K562 (cell line): Measurements from ENCODE around the gene ZFAND2B. TPM values are rescaled to one million over a fixed set of nuclear protein-coding genes. Genes with fewer than 3 reads are reported as not detected.

ENCODE experiments used
- ATF7 ChIP-seq: fragments of 450-650 bp; IDR thresholded peaks from 2 replicates; pipeline ENCODE4 v1.7.1; 2014; ENCODE audit warnings: mild to moderate bottlenecking, moderate library complexity
- CCNT2 ChIP-seq: IDR thresholded peaks from 2 replicates; pipeline ENCODE4 v1.6.1; 2011; ENCODE audit warnings: borderline replicate concordance, low read depth, mild to moderate bottlenecking, moderate library complexity, mixed read lengths, low read length; ENCODE audit not compliant: insufficient read length; ENCODE audit errors: extremely low read depth
- KAT7 ChIP-seq: sonication (generic); formaldehyde crosslinking; IDR thresholded peaks from 2 replicates; pipeline ENCODE4 v1.8.0; 2022; ENCODE audit warnings: missing genetic modification reagents, mild to moderate bottlenecking, borderline replicate concordance
- KDM5B ChIP-seq: fragments of 200-600 bp; sonication (generic); IDR thresholded peaks from 2 replicates; pipeline ENCODE4 v1.6.1; 2012; ENCODE audit warnings: low read depth, mild to moderate bottlenecking, moderate library complexity, low read length, control low read depth, inconsistent platforms; ENCODE audit not compliant: insufficient replicate concordance
- MAZ ChIP-seq, 2 experiments: fragments of 450-650 bp in 1 of 2; sonication (generic) in 1 of 2; formaldehyde crosslinking; IDR thresholded peaks in 1 of 2; conservative IDR thresholded peaks in 1 of 2; 2 replicates each; pipeline versions ENCODE4 v1.4.0 to v1.5.0; 2020; ENCODE audit warnings: mild to moderate bottlenecking in 1 of 2, missing genetic modification reagents in 1 of 2
- MBD1 ChIP-seq: fragments of 250-450 bp; sonication (Bioruptor Pico); IDR thresholded peaks from 2 replicates; pipeline ENCODE4 v1.8.0; 2022; ENCODE audit warnings: inconsistent platforms
- MEIS2 ChIP-seq: fragments of 450-650 bp; IDR thresholded peaks from 2 replicates; pipeline ENCODE4 v1.6.1; 2014; ENCODE audit warnings: mild to moderate bottlenecking; ENCODE audit not compliant: partially characterized antibody
- MNT ChIP-seq, 2 experiments: fragments of 450-650 bp; conservative IDR thresholded peaks; 2 replicates each; pipeline ENCODE4 v1.6.1; 2017; ENCODE audit warnings: mild to moderate bottlenecking in 2 of 2, moderate library complexity in 2 of 2
- MYC ChIP-seq, 2 experiments: fragments of 250-450 bp in 1 of 2; sonication (Bioruptor Pico) in 1 of 2; IDR thresholded peaks; 2 replicates each; pipeline versions ENCODE4 v1.5.1 to v1.6.1; 2012 to 2021; ENCODE audit warnings: low read depth in 2 of 2, borderline replicate concordance in 1 of 2, improper control_type of control experiment in 1 of 2, low read length in 1 of 2, mild to moderate bottlenecking in 1 of 2, moderate library complexity in 1 of 2
- POLR2AphosphoS5 ChIP-seq: IDR thresholded peaks from 2 replicates; pipeline ENCODE4 v1.6.1; 2011; ENCODE audit warnings: mild to moderate bottlenecking, low read depth, low read length, moderate library complexity; ENCODE audit not compliant: control insufficient read depth, insufficient read depth
- RBBP5 ChIP-seq: fragments of 200-600 bp; sonication (generic); IDR thresholded peaks from 2 replicates; pipeline ENCODE4 v1.6.1; 2012; ENCODE audit warnings: borderline replicate concordance, mild to moderate bottlenecking, low read length, control low read depth, inconsistent platforms; ENCODE audit not compliant: insufficient read depth, poor library complexity, severe bottlenecking
- TFAP4 ChIP-seq: sonication (generic); formaldehyde crosslinking; IDR thresholded peaks from 2 replicates; pipeline ENCODE4 v1.8.0; 2022; ENCODE audit warnings: missing genetic modification reagents, mild to moderate bottlenecking, moderate library complexity, borderline replicate concordance
- VEZF1 ChIP-seq: fragments of 200-800 bp; sonication (Bioruptor generic); IDR thresholded peaks from 2 replicates; pipeline ENCODE4 v1.6.1; 2017; ENCODE audit warnings: missing genetic modification characterization, missing compliant biosample characterization
- ZHX1 ChIP-seq: fragments of 150-350 bp; conservative IDR thresholded peaks from 2 replicates; pipeline ENCODE4 v1.6.1; 2014; ENCODE audit warnings: low read length
- ZNF561 ChIP-seq: fragments of 450-650 bp; formaldehyde crosslinking; conservative IDR thresholded peaks from 2 replicates; pipeline ENCODE4 v1.4.0; 2020; ENCODE audit warnings: mild to moderate bottlenecking, moderate library complexity
- polyA plus RNA-seq, 8 experiments: library from polyadenylated mRNA; depleted of rRNA in 4 of 8; stranded (reverse) in 5 of 8; unstranded in 3 of 8; fragments of >200 nt; fragmentation: Nextera tagmentation in 2 of 8; fragmentation: Illumina TruSeq in 1 of 8; extraction: Ambion mirVana in 2 of 8; extraction: Trizol in 1 of 8; gene quantifications; 2 replicates each; pipeline versions ENCODE4 v1.2.1 to v1.2.3, GENCODE V29; 2011 to 2014; ENCODE audit warnings: inconsistent platforms in 1 of 8, missing spikeins in 1 of 8
- total RNA-seq, 7 experiments: library from RNA; depleted of rRNA in 6 of 7; stranded (reverse); fragments of >200 nt in 6 of 7; fragmentation: Illumina TruSeq in 2 of 7; extraction: Trizol in 2 of 7; gene quantifications; 2 replicates each; pipeline versions ENCODE4 v1.2.1 to v1.2.3, GENCODE V29; 2011 to 2021; ENCODE audit warnings: low replicate concordance in 1 of 7

Gene ZFAND2B
- total and polyA plus RNA-seq, 9 of the 15 experiments (the other 6 are each of a cell fraction or from before 2014, with no cell fraction given), result 9.9 to 33.3 (median 26.1) TPM

GRCh38 chr2:219206328-219207133 is at the start of gene ZFAND2B (continued):
- TF ChIP-seq ZHX1 (no peak), MNT (conservative IDR thresholded peaks at IDR 0.05) (peak; percentile 20 to 62; a peak in 2 of 4 replicates), VEZF1 (CRISPR knock-in tag) (peak; percentile 97), MAZ (CRISPR knock-in tag; conservative IDR thresholded peaks at IDR 0.05 in 1 of 2, IDR thresholded peaks at IDR 0.05 in 1 of 2) (peak; percentile 68 to 79), MEIS2 (no peak), CCNT2 (peak; percentile 49), KAT7 (CRISPR knock-in tag) (no peak), TFAP4 (CRISPR knock-in tag) (peak; percentile 36; the same call in 1 of the 2 replicates), ATF7 (peak; percentile 97), KDM5B (peak; percentile 91), RBBP5 (peak; percentile 52), MYC (IDR thresholded peaks at IDR 0.05; ENCODE audit: low read depth, low read length) (peak; percentile 55; the same call in 1 of the 2 replicates), MYC (CRISPR knock-in tag; IDR thresholded peaks at IDR 0.05; ENCODE audit: borderline replicate concordance, low read depth) (no peak), POLR2AphosphoS5 (peak; percentile 83), MBD1 (CRISPR knock-in tag) (no peak), ZNF561 (CRISPR knock-in tag) (no peak)
